HepG2 (cell line): ENCODE data around the gene RETREG2. TPM values are rescaled to one million over a fixed set of nuclear protein-coding genes. Genes with fewer than 3 reads are reported as not detected.

ENCODE experiments used
- CHCHD3 ChIP-seq: sonication (generic); formaldehyde crosslinking; IDR thresholded peaks from 2 replicates; pipeline ENCODE4 v1.8.0; 2022; ENCODE audit warnings: mild to moderate bottlenecking, missing genetic modification reagents, moderate library complexity
- GLI4 ChIP-seq: sonication (generic); formaldehyde crosslinking; IDR thresholded peaks from 2 replicates; pipeline ENCODE4 v1.5.1; 2020; ENCODE audit warnings: missing genetic modification reagents, mild to moderate bottlenecking, moderate library complexity, borderline replicate concordance
- KLF11 ChIP-seq: IDR thresholded peaks from 2 replicates; pipeline ENCODE4 v1.6.1; 2016; ENCODE audit warnings: missing compliant biosample characterization
- LCORL ChIP-seq, 2 experiments: fragments of 450-650 bp in 1 of 2; sonication (generic) in 1 of 2; formaldehyde crosslinking in 1 of 2; IDR thresholded peaks; 2 replicates each; pipeline versions ENCODE4 v1.5.0 to v1.6.1; 2017 to 2020; ENCODE audit warnings: antibody characterized with exemption in 1 of 2, missing genetic modification reagents in 1 of 2
- MXD4 ChIP-seq: IDR thresholded peaks from 2 replicates; pipeline ENCODE4 v1.6.1; 2016; ENCODE audit warnings: mild to moderate bottlenecking, missing biosample characterization, missing genetic modification reagents
- PAWR ChIP-seq: sonication (generic); formaldehyde crosslinking; IDR thresholded peaks from 2 replicates; pipeline ENCODE4 v1.4.0; 2020; ENCODE audit warnings: missing genetic modification reagents, mild to moderate bottlenecking, borderline replicate concordance
- PAX8 ChIP-seq: sonication (generic); formaldehyde crosslinking; IDR thresholded peaks from 2 replicates; pipeline ENCODE4 v1.8.0; 2022; ENCODE audit warnings: mild to moderate bottlenecking, missing genetic modification reagents, borderline replicate concordance
- PHF21A ChIP-seq: sonication (generic); formaldehyde crosslinking; IDR thresholded peaks from 2 replicates; pipeline ENCODE4 v1.5.0; 2020; ENCODE audit warnings: mild to moderate bottlenecking, missing genetic modification reagents
- RBM39 ChIP-seq: fragments of 200-400 bp; formaldehyde crosslinking; IDR thresholded peaks from one replicate; pipeline ENCODE4 v1.6.1; 2018; ENCODE audit warnings: antibody characterized with exemption, mild to moderate bottlenecking, low read depth, low read length; ENCODE audit not compliant: poor library complexity, severe bottlenecking
- ZEB1 ChIP-seq: IDR thresholded peaks from 2 replicates; pipeline ENCODE4 v1.6.1; 2012; ENCODE audit warnings: mild to moderate bottlenecking, low read depth, inconsistent platforms; ENCODE audit not compliant: insufficient replicate concordance
- ZNF136 ChIP-seq: sonication (generic); formaldehyde crosslinking; IDR thresholded peaks from 2 replicates; pipeline ENCODE4 v1.8.1; 2022; ENCODE audit warnings: low read depth, mild to moderate bottlenecking, moderate library complexity, missing genetic modification reagents
- ZNF205 ChIP-seq: IDR thresholded peaks from 2 replicates; pipeline ENCODE4 v1.6.1; 2018; ENCODE audit warnings: missing biosample characterization, missing genetic modification reagents
- ZNF235 ChIP-seq: sonication (generic); formaldehyde crosslinking; IDR thresholded peaks from 2 replicates; pipeline ENCODE4 v1.8.1; 2023; ENCODE audit warnings: mild to moderate bottlenecking, missing genetic modification reagents, borderline replicate concordance
- ZNF616 ChIP-seq: sonication (generic); formaldehyde crosslinking; IDR thresholded peaks from 2 replicates; pipeline ENCODE4 v1.5.0; 2020; ENCODE audit warnings: low read depth, mild to moderate bottlenecking, missing genetic modification reagents
- ZNF775 ChIP-seq: sonication (generic); formaldehyde crosslinking; IDR thresholded peaks from 2 replicates; pipeline ENCODE4 v1.4.0; 2020; ENCODE audit warnings: missing genetic modification reagents, mild to moderate bottlenecking, moderate library complexity, borderline replicate concordance
- ZNF782 ChIP-seq: sonication (generic); formaldehyde crosslinking; IDR thresholded peaks from 2 replicates; pipeline ENCODE4 v1.4.0; 2020; ENCODE audit warnings: missing genetic modification reagents, mild to moderate bottlenecking, borderline replicate concordance
- polyA plus RNA-seq, 8 experiments: library from polyadenylated mRNA; depleted of rRNA in 3 of 8; stranded (reverse) in 7 of 8; unstranded in 1 of 8; fragments of >200 nt; fragmentation: Illumina TruSeq in 4 of 8; extraction: Trizol in 4 of 8; gene quantifications; 2 replicates each; pipeline versions ENCODE4 v1.2.1 to v1.2.3, GENCODE V29; 2011 to 2016; ENCODE audit warnings: low read depth in 4 of 8, missing spikeins in 1 of 8, mixed read lengths in 1 of 8; ENCODE audit not compliant: insufficient read depth in 1 of 8
- total RNA-seq, 5 experiments: library from RNA; depleted of rRNA; stranded (reverse); fragments of >200 nt; fragmentation: Illumina TruSeq; extraction: Trizol; gene quantifications; 2 replicates each; pipeline ENCODE4 v1.2.3, GENCODE V29; 2016; ENCODE audit warnings: low read depth in 1 of 5
- TF ChIP-seq, protein P1 (sequence below): sonication (generic); formaldehyde crosslinking; IDR thresholded peaks from 2 replicates; pipeline ENCODE4 v1.5.0; 2020; ENCODE audit warnings: missing genetic modification reagents
- TF ChIP-seq, protein P2 (sequence below): sonication (generic); formaldehyde crosslinking; IDR thresholded peaks from 2 replicates; pipeline ENCODE4 v1.5.1; 2020; ENCODE audit warnings: mild to moderate bottlenecking, missing genetic modification reagents, borderline replicate concordance
- TF ChIP-seq, protein P3 (sequence below): sonication (generic); formaldehyde crosslinking; conservative IDR thresholded peaks from 2 replicates; pipeline ENCODE4 v1.5.0; 2020; ENCODE audit warnings: missing genetic modification reagents

The RETREG2 gene
- total and polyA plus RNA-seq, 2 of the 13 experiments (the other 11 are each of a cell fraction or from before 2014, with no cell fraction given) = 86.0 to 134 TPM

DNA sequence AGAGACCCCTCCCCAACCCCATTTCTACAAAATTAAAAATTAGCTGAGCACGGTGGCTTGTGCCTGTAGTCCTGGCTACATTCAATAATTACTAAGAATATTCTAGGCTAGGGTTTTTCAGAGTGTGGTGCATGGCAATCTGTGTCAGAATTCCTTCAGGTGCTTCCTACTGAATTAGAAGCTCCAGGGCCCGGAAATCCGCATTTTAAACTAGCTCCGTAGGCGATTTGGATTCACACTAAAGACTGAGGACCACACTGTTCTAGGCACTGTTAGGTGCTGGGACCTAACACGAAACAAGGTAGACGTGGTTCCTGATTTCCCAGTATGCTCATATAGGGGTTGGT lies 27.9 kb downstream of the RETREG2 start (continued):
- TF ChIP-seq, protein P1, sequence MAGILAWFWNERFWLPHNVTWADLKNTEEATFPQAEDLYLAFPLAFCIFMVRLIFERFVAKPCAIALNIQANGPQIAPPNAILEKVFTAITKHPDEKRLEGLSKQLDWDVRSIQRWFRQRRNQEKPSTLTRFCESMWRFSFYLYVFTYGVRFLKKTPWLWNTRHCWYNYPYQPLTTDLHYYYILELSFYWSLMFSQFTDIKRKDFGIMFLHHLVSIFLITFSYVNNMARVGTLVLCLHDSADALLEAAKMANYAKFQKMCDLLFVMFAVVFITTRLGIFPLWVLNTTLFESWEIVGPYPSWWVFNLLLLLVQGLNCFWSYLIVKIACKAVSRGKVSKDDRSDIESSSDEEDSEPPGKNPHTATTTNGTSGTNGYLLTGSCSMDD (CRISPR knock-in tag) = no peak
- 0 out of 2 replicates have a peak, but pooled peaks have one; percentile 70 for TF ChIP-seq ZNF775 (CRISPR knock-in tag)
- no peak for TF ChIP-seq RBM39
- peak; percentile 21; the same call in 1 of the 2 replicates for TF ChIP-seq GLI4 (CRISPR knock-in tag)
- TF ChIP-seq PAX8 (CRISPR knock-in tag) = 0 out of 2 replicates have a peak, but pooled peaks have one; percentile 17
- TF ChIP-seq ZNF616 (CRISPR knock-in tag) = no peak
- 0 out of 2 replicates have a peak, but pooled peaks have one; percentile 65 for TF ChIP-seq PAWR (CRISPR knock-in tag)
- TF ChIP-seq ZNF205 = no peak
- TF ChIP-seq ZNF235 (CRISPR knock-in tag) = no peak
- 0 out of 2 replicates have a peak, but pooled peaks have one; percentile 3 for TF ChIP-seq ZNF136 (CRISPR knock-in tag)
- TF ChIP-seq ZEB1 = peak; percentile 37
- TF ChIP-seq LCORL (IDR thresholded peaks at IDR 0.05) = no peak
- TF ChIP-seq LCORL (CRISPR knock-in tag; IDR thresholded peaks at IDR 0.05) = peak; percentile 16; the same call in 1 of the 2 replicates
- peak; percentile 89; the same call in 1 of the 2 replicates for TF ChIP-seq ZNF782 (CRISPR knock-in tag)
- TF ChIP-seq, protein P2, sequence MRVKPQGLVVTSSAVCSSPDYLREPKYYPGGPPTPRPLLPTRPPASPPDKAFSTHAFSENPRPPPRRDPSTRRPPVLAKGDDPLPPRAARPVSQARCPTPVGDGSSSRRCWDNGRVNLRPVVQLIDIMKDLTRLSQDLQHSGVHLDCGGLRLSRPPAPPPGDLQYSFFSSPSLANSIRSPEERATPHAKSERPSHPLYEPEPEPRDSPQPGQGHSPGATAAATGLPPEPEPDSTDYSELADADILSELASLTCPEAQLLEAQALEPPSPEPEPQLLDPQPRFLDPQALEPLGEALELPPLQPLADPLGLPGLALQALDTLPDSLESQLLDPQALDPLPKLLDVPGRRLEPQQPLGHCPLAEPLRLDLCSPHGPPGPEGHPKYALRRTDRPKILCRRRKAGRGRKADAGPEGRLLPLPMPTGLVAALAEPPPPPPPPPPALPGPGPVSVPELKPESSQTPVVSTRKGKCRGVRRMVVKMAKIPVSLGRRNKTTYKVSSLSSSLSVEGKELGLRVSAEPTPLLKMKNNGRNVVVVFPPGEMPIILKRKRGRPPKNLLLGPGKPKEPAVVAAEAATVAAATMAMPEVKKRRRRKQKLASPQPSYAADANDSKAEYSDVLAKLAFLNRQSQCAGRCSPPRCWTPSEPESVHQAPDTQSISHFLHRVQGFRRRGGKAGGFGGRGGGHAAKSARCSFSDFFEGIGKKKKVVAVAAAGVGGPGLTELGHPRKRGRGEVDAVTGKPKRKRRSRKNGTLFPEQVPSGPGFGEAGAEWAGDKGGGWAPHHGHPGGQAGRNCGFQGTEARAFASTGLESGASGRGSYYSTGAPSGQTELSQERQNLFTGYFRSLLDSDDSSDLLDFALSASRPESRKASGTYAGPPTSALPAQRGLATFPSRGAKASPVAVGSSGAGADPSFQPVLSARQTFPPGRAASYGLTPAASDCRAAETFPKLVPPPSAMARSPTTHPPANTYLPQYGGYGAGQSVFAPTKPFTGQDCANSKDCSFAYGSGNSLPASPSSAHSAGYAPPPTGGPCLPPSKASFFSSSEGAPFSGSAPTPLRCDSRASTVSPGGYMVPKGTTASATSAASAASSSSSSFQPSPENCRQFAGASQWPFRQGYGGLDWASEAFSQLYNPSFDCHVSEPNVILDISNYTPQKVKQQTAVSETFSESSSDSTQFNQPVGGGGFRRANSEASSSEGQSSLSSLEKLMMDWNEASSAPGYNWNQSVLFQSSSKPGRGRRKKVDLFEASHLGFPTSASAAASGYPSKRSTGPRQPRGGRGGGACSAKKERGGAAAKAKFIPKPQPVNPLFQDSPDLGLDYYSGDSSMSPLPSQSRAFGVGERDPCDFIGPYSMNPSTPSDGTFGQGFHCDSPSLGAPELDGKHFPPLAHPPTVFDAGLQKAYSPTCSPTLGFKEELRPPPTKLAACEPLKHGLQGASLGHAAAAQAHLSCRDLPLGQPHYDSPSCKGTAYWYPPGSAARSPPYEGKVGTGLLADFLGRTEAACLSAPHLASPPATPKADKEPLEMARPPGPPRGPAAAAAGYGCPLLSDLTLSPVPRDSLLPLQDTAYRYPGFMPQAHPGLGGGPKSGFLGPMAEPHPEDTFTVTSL (CRISPR knock-in tag) = 0 out of 2 replicates have a peak, but pooled peaks have one; percentile 9
- TF ChIP-seq KLF11 = no peak
- no peak for TF ChIP-seq CHCHD3 (CRISPR knock-in tag)
- peak; percentile 13; the same call in 1 of the 2 replicates for TF ChIP-seq PHF21A (CRISPR knock-in tag)
- TF ChIP-seq, protein P3, sequence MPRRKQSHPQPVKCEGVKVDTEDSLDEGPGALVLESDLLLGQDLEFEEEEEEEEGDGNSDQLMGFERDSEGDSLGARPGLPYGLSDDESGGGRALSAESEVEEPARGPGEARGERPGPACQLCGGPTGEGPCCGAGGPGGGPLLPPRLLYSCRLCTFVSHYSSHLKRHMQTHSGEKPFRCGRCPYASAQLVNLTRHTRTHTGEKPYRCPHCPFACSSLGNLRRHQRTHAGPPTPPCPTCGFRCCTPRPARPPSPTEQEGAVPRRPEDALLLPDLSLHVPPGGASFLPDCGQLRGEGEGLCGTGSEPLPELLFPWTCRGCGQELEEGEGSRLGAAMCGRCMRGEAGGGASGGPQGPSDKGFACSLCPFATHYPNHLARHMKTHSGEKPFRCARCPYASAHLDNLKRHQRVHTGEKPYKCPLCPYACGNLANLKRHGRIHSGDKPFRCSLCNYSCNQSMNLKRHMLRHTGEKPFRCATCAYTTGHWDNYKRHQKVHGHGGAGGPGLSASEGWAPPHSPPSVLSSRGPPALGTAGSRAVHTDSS = no peak
- TF ChIP-seq MXD4 = no peak
